B cell (primary cell): ENCODE results near the gene YAP1. TPM values are rescaled to one million over a fixed set of nuclear protein-coding genes. Genes with fewer than 3 reads are reported as not detected.
"Not testable (repeated sequence)": the region's sequence is repeated elsewhere in the genome, so short reads cannot be mapped to it uniquely, and the experiment has no call there.

ENCODE experiments used
- ATAC-seq: fragments of 200-7000 bp; cut with Tn5 transposase; one replicate; pipeline ENCODE4 v1.10.0; 2021; ENCODE audit warnings: low read depth, mild to moderate bottlenecking, moderate number of reproducible peaks, moderate library complexity
- CTCF ChIA-PET: fragments of 350-600 bp; sonication (Branson Sonifier 250); formaldehyde crosslinking; loops from one replicate; lab custom pipeline; 2021; ENCODE audit warnings: antibody characterized with exemption, inconsistent platforms; lab: Charles Lee
- POLR2A ChIA-PET: fragments of 350-600 bp; sonication (Branson Sonifier 250); formaldehyde crosslinking; loops from one replicate; lab custom pipeline; 2021; ENCODE audit warnings: antibody characterized with exemption; lab: Charles Lee
- DNase-seq: peaks from one replicate; pipeline ENCODE4 v3.0.0; 2013
- H2AFZ ChIP-seq: 2 replicates; pipeline ENCODE4 v1.6.1; 2012; ENCODE audit warnings: mild to moderate bottlenecking, low read depth, low read length; ENCODE audit not compliant: insufficient read depth, poor library complexity, severe bottlenecking
- H3K27ac ChIP-seq, 2 donors: 1 replicate in 1 of 2; 2 replicates in 1 of 2; pipeline ENCODE4 v1.5.1; 2012 to 2013; ENCODE audit warnings: low read length in 2 of 2, mild to moderate bottlenecking in 2 of 2, moderate library complexity in 1 of 2
- H3K27me3 ChIP-seq, 4 experiments: fragments of 200-600 bp in 1 of 4; sonication (generic) in 1 of 4; replicated peaks in 1 of 4; 1 replicate in 2 of 4; 2 replicates in 2 of 4; pipeline versions ENCODE4 v1.6.1 to v1.7.0; 2013 to 2016; ENCODE audit warnings: low read length in 3 of 4, mild to moderate bottlenecking in 2 of 4, mixed read lengths in 1 of 4, moderate library complexity in 1 of 4; ENCODE audit not compliant: insufficient read depth in 4 of 4, control insufficient read depth in 3 of 4; ENCODE audit errors: control extremely low read depth in 1 of 4
- H3K36me3 ChIP-seq, 2 experiments: replicated peaks in 1 of 2; 1 replicate in 1 of 2; 2 replicates in 1 of 2; pipeline versions ENCODE4 v1.6.1 to v1.7.1; 2013; ENCODE audit warnings: low read length in 1 of 2; ENCODE audit not compliant: insufficient read depth in 2 of 2, control insufficient read depth in 1 of 2; ENCODE audit errors: control extremely low read depth in 1 of 2, extremely low read depth in 1 of 2
- H3K4me1 ChIP-seq, 2 donors: fragments of 200-600 bp in 1 of 2; sonication (generic) in 1 of 2; 1 replicate in 1 of 2; 2 replicates in 1 of 2; pipeline versions ENCODE4 v1.5.1 to v1.6.1; 2013 to 2017; ENCODE audit warnings: low read length in 2 of 2; ENCODE audit not compliant: control insufficient read depth in 2 of 2, insufficient read depth in 2 of 2
- H3K4me2 ChIP-seq: replicated peaks from 2 replicates; pipeline ENCODE3; 2012; ENCODE audit warnings: mild to moderate bottlenecking, low read depth, low read length; ENCODE audit not compliant: poor library complexity, severe bottlenecking
- H3K4me3 ChIP-seq, 5 experiments: fragments of 200-600 bp in 1 of 5; sonication (generic) in 1 of 5; 1 replicate in 3 of 5; 2 replicates in 2 of 5; pipeline versions ENCODE4 v1.5.1 to v1.7.0; 2011 to 2016; ENCODE audit warnings: low read length in 4 of 5, mild to moderate bottlenecking in 4 of 5, low read depth in 2 of 5, control low read depth in 1 of 5, moderate library complexity in 1 of 5; ENCODE audit not compliant: insufficient read depth in 1 of 5; ENCODE audit errors: control extremely low read depth in 1 of 5, extremely low read depth in 1 of 5
- H3K79me2 ChIP-seq: fragments of 200-600 bp; sonication (generic); one replicate; pipeline ENCODE4 v1.6.0; 2016; ENCODE audit warnings: low read length; ENCODE audit not compliant: control insufficient read depth, insufficient read depth
- H3K9ac ChIP-seq: fragments of 200-600 bp; sonication (generic); 2 replicates; pipeline ENCODE4 v1.6.1; 2017; ENCODE audit warnings: mild to moderate bottlenecking, low read length, moderate library complexity
- H3K9me3 ChIP-seq, 3 donors: one replicate each; pipeline versions ENCODE4 v1.6.1 to v1.7.1; 2013; ENCODE audit warnings: low read length in 2 of 3; ENCODE audit not compliant: control insufficient read depth in 2 of 3, insufficient read depth in 1 of 3; ENCODE audit errors: control extremely low read depth in 1 of 3
- H4K20me1 ChIP-seq: 2 replicates; pipeline ENCODE4 v1.6.0; 2012; ENCODE audit warnings: mild to moderate bottlenecking, low read length; ENCODE audit not compliant: insufficient read depth, control insufficient read depth, poor library complexity, severe bottlenecking
- H3K27ac Mint-ChIP-seq: one replicate; pipeline ENCODE4 v1.8.0; 2021; ENCODE audit warnings: mixed read lengths
- H3K27me3 Mint-ChIP-seq: one replicate; pipeline ENCODE4 v1.8.0; 2021; ENCODE audit warnings: mixed read lengths
- H3K4me1 Mint-ChIP-seq: one replicate; pipeline ENCODE4 v1.8.0; 2021; ENCODE audit warnings: mixed read lengths
- H3K4me3 Mint-ChIP-seq: one replicate; pipeline ENCODE4 v1.8.0; 2021; ENCODE audit warnings: mixed read lengths
- H3K9me3 Mint-ChIP-seq: one replicate; pipeline ENCODE4 v1.8.0; 2022; ENCODE audit warnings: mixed read lengths; ENCODE audit not compliant: insufficient read depth
- CTCF ChIP-seq: fragments of 200-600 bp; IDR thresholded peaks from one replicate; pipeline ENCODE4 v1.8.0; 2022; ENCODE audit warnings: antibody characterized with exemption, mild to moderate bottlenecking
- EZH2 ChIP-seq: IDR thresholded peaks from 2 replicates; pipeline ENCODE4 v1.6.1; 2012; ENCODE audit warnings: borderline replicate concordance, low read depth, mild to moderate bottlenecking, moderate library complexity, low read length; ENCODE audit not compliant: insufficient read depth, poor library complexity, severe bottlenecking
- WGBS: methylation state at CpG from one replicate; pipeline ENCODE4 v1.1.5; 2013; ENCODE audit warnings: missing lambda C conversion rate; ENCODE audit not compliant: insufficient coverage; 5-methylcytosine and 5-hydroxymethylcytosine counted together
- intact Hi-C: fragments of 100-400 bp; cut with micrococcal nuclease; formaldehyde crosslinking; loops from one replicate; pipeline ENCODE4 v1.10.0; 2022
- polyA plus RNA-seq: library from polyadenylated mRNA; depleted of rRNA; stranded (reverse); fragments of >200 nt; gene quantifications from 2 replicates; pipeline ENCODE4 v1.2.3, GENCODE V29; 2012
- total RNA-seq, 2 donors: library from RNA; stranded (reverse); fragments of 120-200 nt in 1 of 2; gene quantifications; 1 replicate in 1 of 2; 2 replicates in 1 of 2; pipeline versions ENCODE4 v1.2.3 to v1.2.4, GENCODE V29; 2013 to 2022

The YAP1 gene
- total and polyA plus RNA-seq, 2 donors (not counting 1 experiment from before 2014, with no cell fraction given): not detected

GRCh38 chr11:102199673-102200072 is 89.4 kb downstream of the YAP1 start:
- no peak for TF ChIP-seq EZH2
- TF ChIP-seq CTCF: no peak
- no peak overlapping the region for H3K4me3 ChIP-seq
- no peaks in the 10 kb centered on the region for H3K36me3 ChIP-seq
- H4K20me1 ChIP-seq: no peaks in the 10 kb centered on the region
- H3K9ac ChIP-seq: no peak overlapping the region
- no peaks in the 10 kb centered on the region for H3K4me1 ChIP-seq
- H3K27me3 ChIP-seq: peaks cover 0 to 3% (median 1%) of the 10 kb centered on the region in 4 experiments
- DNase-seq (no peak), ATAC-seq (no peak)
- no peak overlapping the region for H2AFZ ChIP-seq
- Mint-ChIP-seq H3K4me3 (no peak overlapping the region), H3K27ac (no peak overlapping the region), H3K4me1 (no peaks in the 10 kb centered on the region), H3K27me3 (peaks cover 30% of the 10 kb centered on the region), H3K9me3 (no peaks in the 10 kb centered on the region)
- no peaks in the 10 kb centered on the region for H3K9me3 ChIP-seq
- no peaks in the 10 kb centered on the region for H3K79me2 ChIP-seq
- WGBS: no CpG with 5 or more reads among the region's 2 CpGs
- H3K27ac ChIP-seq: no peak overlapping the region
- intact Hi-C loops: no loop called here
- POLR2A ChIA-PET: interaction anchor here (0.6 kb wide), 1 partner anchor 101 kb away, joined by 3 read pairs; no protein-coding TSS in a partner anchor
- no peak overlapping the region for H3K4me2 ChIP-seq
- CTCF ChIA-PET: no interaction called here

DNA sequence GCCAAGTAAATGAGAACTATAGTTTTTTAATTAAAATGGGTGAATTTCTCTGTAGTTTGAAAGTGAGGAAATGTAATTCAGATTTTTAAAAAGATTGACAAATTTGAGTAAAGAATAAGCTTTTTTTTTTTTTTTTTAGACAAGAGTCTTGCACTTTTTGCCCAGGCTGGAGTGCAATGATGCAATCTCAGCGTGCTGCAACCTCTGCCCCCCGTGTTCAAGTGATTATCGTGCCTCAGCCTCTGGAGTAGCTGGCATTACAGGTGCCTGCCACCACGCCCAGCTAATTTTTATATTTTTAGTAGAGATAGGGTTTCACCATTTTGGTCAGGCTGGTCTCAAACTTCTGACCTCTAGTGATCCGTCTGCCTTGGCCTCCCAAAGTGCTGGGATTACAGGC is 90.1 kb downstream of the YAP1 start:
- intact Hi-C loops, H3K9ac ChIP-seq, H3K36me3 ChIP-seq, H4K20me1 ChIP-seq, H3K9me3 ChIP-seq, DNase-seq, H3K27ac Mint-ChIP-seq, H3K79me2 ChIP-seq, CTCF ChIA-PET, H3K4me2 ChIP-seq, H3K4me1 Mint-ChIP-seq, H2AFZ ChIP-seq, H3K27ac ChIP-seq, H3K4me3 Mint-ChIP-seq, H3K9me3 Mint-ChIP-seq, H3K27me3 ChIP-seq, H3K4me1 ChIP-seq, ATAC-seq, H3K4me3 ChIP-seq: not testable (repeated sequence)
- 100% methylated on average over 1 of the region's 5 CpGs for WGBS
- H3K27me3 Mint-ChIP-seq: peaks cover 30% of the 10 kb centered on the region
- POLR2A ChIA-PET: interaction anchor here (0.6 kb wide), 1 partner anchor 101 kb away, joined by 3 read pairs; no protein-coding TSS in a partner anchor
